DND-41 (cell line): ENCODE measurements around the gene CFAP221.

Experiments
- ATAC-seq: fragments of 200-7000 bp; cut with Tn5 transposase; 3 replicates; pipeline ENCODE4 v1.9.1; 2021; ENCODE audit warnings: low read depth; ENCODE audit not compliant: insufficient read depth
- DNase-seq: peaks from one replicate; pipeline ENCODE4 v3.0.0-alpha.2; 2020
- H2AFZ ChIP-seq: 2 replicates; pipeline ENCODE4 v1.6.0; 2012; ENCODE audit warnings: low read depth, low read length
- H3K27ac ChIP-seq: 2 replicates; pipeline ENCODE4 v1.5.1; 2012; ENCODE audit warnings: low read length, inconsistent platforms
- H3K27me3 ChIP-seq: fragments of 200-600 bp; sonication (generic); 2 replicates; pipeline ENCODE4 v1.6.0; 2012; ENCODE audit warnings: low read length, mild to moderate bottlenecking, inconsistent platforms; ENCODE audit not compliant: insufficient read depth, poor library complexity
- H3K36me3 ChIP-seq: 2 replicates; pipeline ENCODE4 v1.5.1; 2012; ENCODE audit warnings: low read length, inconsistent platforms; ENCODE audit not compliant: insufficient read depth
- H3K4me1 ChIP-seq: 2 replicates; pipeline ENCODE4 v1.5.1; 2012; ENCODE audit warnings: mild to moderate bottlenecking, low read length; ENCODE audit not compliant: insufficient read depth
- H3K4me2 ChIP-seq: 2 replicates; pipeline ENCODE4 v1.6.0; 2012; ENCODE audit warnings: mild to moderate bottlenecking, moderate library complexity, low read length, inconsistent platforms; ENCODE audit not compliant: insufficient read depth
- H3K4me3 ChIP-seq, 2 experiments: fragments of 200-600 bp in 1 of 2; shearing (Covaris generic) in 1 of 2; 2 replicates each; pipeline ENCODE4 v1.5.1; 2012 to 2016; ENCODE audit warnings: inconsistent platforms in 2 of 2, low read length in 2 of 2, mild to moderate bottlenecking in 2 of 2, low read depth in 1 of 2, moderate library complexity in 1 of 2
- H3K79me2 ChIP-seq: 2 replicates; pipeline ENCODE4 v1.6.0; 2012; ENCODE audit warnings: low read length, inconsistent platforms; ENCODE audit not compliant: insufficient read depth
- H3K9ac ChIP-seq: 2 replicates; pipeline ENCODE4 v1.6.0; 2012; ENCODE audit warnings: low read depth, mild to moderate bottlenecking, inconsistent platforms, low read length, moderate library complexity
- H3K9me3 ChIP-seq: 2 replicates; pipeline ENCODE4 v1.5.1; 2012; ENCODE audit warnings: low read length, moderate library complexity, mild to moderate bottlenecking, inconsistent platforms; ENCODE audit not compliant: insufficient read depth, severe bottlenecking
- H4K20me1 ChIP-seq: 2 replicates; pipeline ENCODE4 v1.6.0; 2012; ENCODE audit warnings: low read length; ENCODE audit not compliant: insufficient read depth
- EZH2 ChIP-seq: IDR thresholded peaks from 3 replicates; pipeline ENCODE4 v1.6.1; 2012; ENCODE audit warnings: borderline replicate concordance, low read depth, mild to moderate bottlenecking, moderate library complexity, low read length, inconsistent platforms; ENCODE audit not compliant: severe bottlenecking
- TF ChIP-seq, protein P1 (sequence below): IDR thresholded peaks from 2 replicates; pipeline ENCODE4 v1.5.1; 2012; ENCODE audit warnings: borderline replicate concordance, low read length, moderate library complexity, mild to moderate bottlenecking; ENCODE audit not compliant: poor library complexity, severe bottlenecking; ENCODE audit errors: extremely low read depth

CFAP221 gene

DNA sequence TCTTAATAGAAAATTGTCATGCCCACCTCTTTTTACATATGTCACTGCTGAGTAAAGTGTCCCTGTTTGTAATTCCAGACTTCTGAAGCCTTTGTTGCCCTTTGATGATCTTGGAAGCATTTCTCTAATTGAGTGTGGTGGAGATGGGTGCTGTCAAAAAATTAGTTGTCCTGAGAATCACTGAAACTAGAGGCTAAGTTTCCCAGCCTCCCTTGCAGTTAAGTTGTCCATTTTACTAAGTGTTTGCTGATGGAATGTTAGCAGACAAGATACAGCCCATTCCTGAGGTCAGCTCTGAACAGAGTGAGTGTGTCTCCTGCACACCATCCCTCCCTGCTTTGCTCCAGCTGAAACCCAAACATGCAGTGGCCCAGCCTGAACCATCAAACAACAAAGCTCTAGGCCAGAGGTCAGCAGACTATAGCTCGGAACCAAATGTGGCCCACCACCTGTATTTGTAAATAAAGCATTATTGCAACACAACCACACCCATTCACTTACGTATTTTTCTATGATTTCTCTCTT is 106.7 kb downstream of the CFAP221 start:
- ATAC-seq, result no peak
- H2AFZ ChIP-seq, result no peak overlapping the region
- no peak overlapping the region for H3K4me2 ChIP-seq
- H3K79me2 ChIP-seq, result no peaks in the 10 kb centered on the region
- no peaks in the 10 kb centered on the region for H3K9me3 ChIP-seq
- no peak overlapping the region for H3K4me3 ChIP-seq
- H4K20me1 ChIP-seq, result no peaks in the 10 kb centered on the region
- H3K9ac ChIP-seq, result no peak overlapping the region
- H3K27me3 ChIP-seq, result peaks cover 18% of the 10 kb centered on the region
- no peaks in the 10 kb centered on the region for H3K36me3 ChIP-seq
- no peak overlapping the region for H3K27ac ChIP-seq
- H3K4me1 ChIP-seq, result no peaks in the 10 kb centered on the region
- TF ChIP-seq, protein P1, sequence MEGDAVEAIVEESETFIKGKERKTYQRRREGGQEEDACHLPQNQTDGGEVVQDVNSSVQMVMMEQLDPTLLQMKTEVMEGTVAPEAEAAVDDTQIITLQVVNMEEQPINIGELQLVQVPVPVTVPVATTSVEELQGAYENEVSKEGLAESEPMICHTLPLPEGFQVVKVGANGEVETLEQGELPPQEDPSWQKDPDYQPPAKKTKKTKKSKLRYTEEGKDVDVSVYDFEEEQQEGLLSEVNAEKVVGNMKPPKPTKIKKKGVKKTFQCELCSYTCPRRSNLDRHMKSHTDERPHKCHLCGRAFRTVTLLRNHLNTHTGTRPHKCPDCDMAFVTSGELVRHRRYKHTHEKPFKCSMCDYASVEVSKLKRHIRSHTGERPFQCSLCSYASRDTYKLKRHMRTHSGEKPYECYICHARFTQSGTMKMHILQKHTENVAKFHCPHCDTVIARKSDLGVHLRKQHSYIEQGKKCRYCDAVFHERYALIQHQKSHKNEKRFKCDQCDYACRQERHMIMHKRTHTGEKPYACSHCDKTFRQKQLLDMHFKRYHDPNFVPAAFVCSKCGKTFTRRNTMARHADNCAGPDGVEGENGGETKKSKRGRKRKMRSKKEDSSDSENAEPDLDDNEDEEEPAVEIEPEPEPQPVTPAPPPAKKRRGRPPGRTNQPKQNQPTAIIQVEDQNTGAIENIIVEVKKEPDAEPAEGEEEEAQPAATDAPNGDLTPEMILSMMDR, result no peak
- no peak for TF ChIP-seq EZH2
- DNase-seq, result no peak

DNA sequence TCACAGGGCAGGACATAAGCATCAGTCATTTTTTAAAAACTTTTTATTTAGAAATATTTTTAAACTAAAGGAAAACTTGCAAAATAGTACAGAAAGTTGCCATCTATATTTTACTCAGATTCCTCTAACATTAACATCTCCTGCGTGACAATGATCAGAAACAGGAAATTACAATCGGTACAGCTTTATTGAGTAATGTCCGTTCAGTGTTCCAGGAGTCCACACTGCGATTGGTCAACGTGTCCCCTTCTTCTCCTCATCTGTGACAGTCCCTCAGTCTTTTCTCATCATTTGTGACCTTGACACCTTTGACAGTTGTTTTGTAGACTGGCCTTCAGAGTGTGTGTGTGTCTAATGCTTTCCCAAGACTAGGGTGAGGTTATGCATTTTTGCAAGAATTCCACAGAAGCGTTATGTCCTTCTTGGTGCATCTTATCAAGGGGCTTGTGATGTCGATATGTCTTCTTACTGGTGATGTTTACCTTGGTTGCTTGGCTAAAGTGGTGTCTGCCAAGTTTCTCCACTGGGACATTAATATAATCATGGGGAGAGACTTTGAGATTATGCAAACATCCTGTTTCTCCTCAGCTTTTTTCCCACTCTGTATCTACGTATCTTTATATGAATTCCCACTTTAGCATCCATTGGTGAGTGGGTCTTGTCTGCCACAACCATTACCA is 113.4 kb downstream of the CFAP221 start:
- H3K79me2 ChIP-seq, result no peaks in the 10 kb centered on the region
- H3K27ac ChIP-seq, result no peak overlapping the region
- H3K9me3 ChIP-seq, result no peaks in the 10 kb centered on the region
- DNase-seq (no peak), ATAC-seq (no peak)
- H3K27me3 ChIP-seq, result peaks cover 11% of the 10 kb centered on the region
- H4K20me1 ChIP-seq, result no peaks in the 10 kb centered on the region
- TF ChIP-seq, protein P1, result no peak
- no peaks in the 10 kb centered on the region for H3K36me3 ChIP-seq
- H3K4me3 ChIP-seq, result no peak overlapping the region
- H3K4me2 ChIP-seq, result no peak overlapping the region
- no peaks in the 10 kb centered on the region for H3K4me1 ChIP-seq
- H2AFZ ChIP-seq, result no peak overlapping the region
- H3K9ac ChIP-seq, result no peak overlapping the region

DNA sequence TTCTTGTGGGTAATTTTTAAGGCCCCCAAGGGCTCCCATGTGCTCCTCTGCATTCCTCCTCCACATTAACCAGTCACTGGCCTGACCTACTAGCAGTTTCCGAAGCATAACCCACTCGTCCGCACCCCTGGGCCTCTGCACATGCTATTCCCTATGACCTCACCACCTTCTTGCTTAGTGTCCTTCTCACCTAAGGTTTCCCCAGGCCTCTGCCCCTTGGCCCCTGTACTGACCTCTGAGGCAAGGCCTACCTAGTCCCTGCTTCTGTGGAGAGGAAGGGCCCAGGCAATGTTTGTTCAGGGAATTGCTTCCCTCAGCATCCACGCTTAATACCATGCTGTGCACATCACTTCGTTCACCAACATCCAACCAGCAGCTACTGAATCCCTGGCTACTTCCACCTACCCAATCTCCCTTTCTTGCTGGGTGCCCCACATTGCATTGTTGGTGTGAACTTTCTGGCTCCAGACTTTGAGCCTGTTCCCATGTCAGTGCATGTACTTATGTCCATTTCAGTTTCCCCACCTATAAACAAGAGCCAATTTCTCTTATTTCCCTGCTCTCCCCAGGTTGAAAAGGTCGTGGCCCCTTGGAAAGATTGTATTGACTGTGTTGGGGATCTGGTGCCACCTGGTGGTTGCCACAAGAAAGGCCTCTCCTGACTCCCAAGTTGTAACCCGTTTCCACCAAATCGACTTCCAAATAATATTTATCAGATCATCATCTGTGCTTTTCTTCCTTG is 115.5 kb downstream of the CFAP221 start:
- H3K9me3 ChIP-seq, result no peaks in the 10 kb centered on the region
- peak; percentile 66 for ATAC-seq
- no peak overlapping the region for H3K27ac ChIP-seq
- H3K9ac ChIP-seq, result no peak overlapping the region
- no peaks in the 10 kb centered on the region for H3K36me3 ChIP-seq
- peaks cover 6% of the 10 kb centered on the region for H3K27me3 ChIP-seq
- DNase-seq, result peak; percentile 43
- H4K20me1 ChIP-seq, result no peaks in the 10 kb centered on the region
- H3K4me3 ChIP-seq, result no peak overlapping the region
- H2AFZ ChIP-seq, result peak overlapping the region; percentile 34; the same call in 1 of the 2 replicates
- TF ChIP-seq EZH2, result no peak
- TF ChIP-seq, protein P1, result peak; percentile 89
- H3K79me2 ChIP-seq, result no peaks in the 10 kb centered on the region
- no peak overlapping the region for H3K4me2 ChIP-seq
- no peaks in the 10 kb centered on the region for H3K4me1 ChIP-seq
